Stomach (tissue), 4 donors: Measurements from ENCODE around the gene CFAP46.

Source experiments
- POLR2A ChIP-seq, 4 donors: fragments of 450-650 bp; IDR thresholded peaks; one replicate each; pipeline ENCODE4 v1.6.1; 2016; ENCODE audit warnings: antibody characterized with exemption in 4 of 4, control low read depth in 2 of 4, mild to moderate bottlenecking in 1 of 4, moderate library complexity in 1 of 4
- TF ChIP-seq, protein P1 (sequence below), 7 experiments: fragments of 450-650 bp in 4 of 7; fragments of 200-600 bp in 3 of 7; sonication (generic) in 3 of 7; IDR thresholded peaks; one replicate each; pipeline ENCODE4 v1.5.1; 2016 to 2019; ENCODE audit warnings: antibody characterized with exemption in 7 of 7, control low read depth in 2 of 7, mild to moderate bottlenecking in 1 of 7

DNA sequence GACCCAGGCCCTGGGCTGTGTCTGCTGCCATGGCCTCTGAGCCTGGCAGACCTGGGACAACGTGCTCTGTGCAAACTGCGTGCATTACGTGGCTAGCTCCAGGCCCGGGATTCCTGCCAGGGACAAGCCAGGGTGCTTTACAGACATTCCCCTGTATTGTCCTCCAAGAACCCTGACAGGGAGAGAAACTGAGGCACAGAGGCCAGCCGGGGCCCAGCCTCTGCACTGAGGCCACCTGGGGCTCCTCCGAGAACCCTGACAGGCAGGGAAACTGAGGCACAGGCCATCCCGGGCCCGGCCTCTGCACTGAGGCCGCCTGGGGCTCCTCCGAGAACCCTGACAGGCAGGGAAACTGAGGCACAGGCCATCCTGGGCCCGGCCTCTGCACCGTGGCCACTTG, 64.9 kb downstream of the CFAP46 start:
- TF ChIP-seq, protein P1, sequence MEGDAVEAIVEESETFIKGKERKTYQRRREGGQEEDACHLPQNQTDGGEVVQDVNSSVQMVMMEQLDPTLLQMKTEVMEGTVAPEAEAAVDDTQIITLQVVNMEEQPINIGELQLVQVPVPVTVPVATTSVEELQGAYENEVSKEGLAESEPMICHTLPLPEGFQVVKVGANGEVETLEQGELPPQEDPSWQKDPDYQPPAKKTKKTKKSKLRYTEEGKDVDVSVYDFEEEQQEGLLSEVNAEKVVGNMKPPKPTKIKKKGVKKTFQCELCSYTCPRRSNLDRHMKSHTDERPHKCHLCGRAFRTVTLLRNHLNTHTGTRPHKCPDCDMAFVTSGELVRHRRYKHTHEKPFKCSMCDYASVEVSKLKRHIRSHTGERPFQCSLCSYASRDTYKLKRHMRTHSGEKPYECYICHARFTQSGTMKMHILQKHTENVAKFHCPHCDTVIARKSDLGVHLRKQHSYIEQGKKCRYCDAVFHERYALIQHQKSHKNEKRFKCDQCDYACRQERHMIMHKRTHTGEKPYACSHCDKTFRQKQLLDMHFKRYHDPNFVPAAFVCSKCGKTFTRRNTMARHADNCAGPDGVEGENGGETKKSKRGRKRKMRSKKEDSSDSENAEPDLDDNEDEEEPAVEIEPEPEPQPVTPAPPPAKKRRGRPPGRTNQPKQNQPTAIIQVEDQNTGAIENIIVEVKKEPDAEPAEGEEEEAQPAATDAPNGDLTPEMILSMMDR (IDR thresholded peaks at IDR 0.05), result no peak
- TF ChIP-seq POLR2A (IDR thresholded peaks at IDR 0.05), result no peak
